ENCODE measurements around the gene FAM53B. TPM values are rescaled to one million over a fixed set of nuclear protein-coding genes. Genes with fewer than 3 reads are reported as not detected.

The FAM53B gene
- total and polyA plus RNA-seq, 7 experiments from 2014 or later: 3.9 to 51.5 (median 27.7) TPM

GRCh38 chr10:124691002-124691401, 53.2 kb downstream of the FAM53B start:
- Mint-ChIP-seq H3K27ac (no peak overlapping the region), H3K4me3 (no peak overlapping the region), H3K4me1 (peaks cover 30 to 72% (median 51%) of the 10 kb centered on the region in 7 donors), H3K36me3 (peaks cover 14 to 52% (median 26%) of the 10 kb centered on the region in 5 donors), H3K9me3 (no peaks in the 10 kb centered on the region), H3K27me3 (no peaks in the 10 kb centered on the region)
- Histone ChIP-seq H3K4me3 (ENCODE audit: low read length) (no peak overlapping the region), H3K4me1 (ENCODE audit: control insufficient read depth in 2 of 2, insufficient read depth in 2 of 2, low read length in 2 of 2) (peaks cover 8 to 90% of the 10 kb centered on the region in 2 donors), H3K36me3 (ENCODE audit: control insufficient read depth in 2 of 3, insufficient read depth in 3 of 3, low read length in 3 of 3) (peaks cover 0 to 4% (median 0%) of the 10 kb centered on the region in 3 experiments), H3K27me3 (ENCODE audit: control insufficient read depth in 2 of 2, insufficient read depth in 2 of 2, low read length in 2 of 2) (no peaks in the 10 kb centered on the region), H3K9me3 (ENCODE audit: control insufficient read depth in 2 of 3, low read length in 3 of 3) (no peaks in the 10 kb centered on the region), H3K27ac (ENCODE audit: low read depth, low read length) (no peak overlapping the region)
- CTCF ChIA-PET: interaction anchor here (1.2 kb wide), 1 partner anchor 50 kb away, joined by 3 read pairs; no protein-coding TSS in a partner anchor
- POLR2A ChIA-PET: interaction anchor here (0.5 to 1.1 kb wide), 3 partner anchors 11 to 72 kb away, joined by 3 to 4 read pairs (median 3); no protein-coding TSS in a partner anchor
- no peak for DNase-seq
- ATAC-seq: no peak
- intact Hi-C loops (cut with micrococcal nuclease): no loop called here

- H3K9me3 Mint-ChIP-seq: no peaks in the 10 kb centered on the region
- no peak overlapping the region for H3K4me3 Mint-ChIP-seq
Observed at GRCh38 chr10:124689911-124690498, 54.2 kb downstream of the FAM53B start.

GRCh38 chr10:124688889-124689670, 55.1 kb downstream of the FAM53B start:
- no peaks in the 10 kb centered on the region for H3K27me3 Mint-ChIP-seq
- intact Hi-C loops (cut with micrococcal nuclease): loop anchor here in 1 of 2 donors (1.0 to 2.0 kb wide), 2 partner anchors 30 to 40 kb away; no protein-coding TSS in a partner anchor
- Histone ChIP-seq H3K9me3 (ENCODE audit: control insufficient read depth in 2 of 3, low read length in 3 of 3) (no peaks in the 10 kb centered on the region), H3K4me3 (ENCODE audit: low read length) (no peak overlapping the region), H3K36me3 (ENCODE audit: control insufficient read depth in 2 of 3, insufficient read depth in 3 of 3, low read length in 3 of 3) (peaks cover 0 to 4% (median 0%) of the 10 kb centered on the region in 3 experiments), H3K27me3 (ENCODE audit: control insufficient read depth in 2 of 2, insufficient read depth in 2 of 2, low read length in 2 of 2) (no peaks in the 10 kb centered on the region), H3K27ac (ENCODE audit: low read depth, low read length) (no peak overlapping the region), H3K4me1 (ENCODE audit: control insufficient read depth in 2 of 2, insufficient read depth in 2 of 2, low read length in 2 of 2) (peaks cover 24 to 90% of the 10 kb centered on the region in 2 donors)
- no peaks in the 10 kb centered on the region for H3K9me3 Mint-ChIP-seq
- DNase-seq (peak in 1 of 9 donors; percentile 61), ATAC-seq (peak; percentile 87)
- peak overlapping the region in 1 of 10 donors; percentile 69 for H3K4me3 Mint-ChIP-seq
- H3K36me3 Mint-ChIP-seq: peaks cover 8 to 43% (median 20%) of the 10 kb centered on the region in 5 donors
- ChIA-PET CTCF (interaction anchor here (0.5 to 8.9 kb wide), 8 partner anchors 10 to 45 kb away, joined by 3 to 55 read pairs (median 4); no protein-coding TSS in a partner anchor), POLR2A (interaction anchor here (0.7 to 6.6 kb wide), 12 partner anchors 8 to 53 kb away, joined by 3 to 40 read pairs (median 4); no protein-coding TSS in a partner anchor)
- peak overlapping the region in 6 of 9 donors; percentile 15 to 88 (median 30) for H3K27ac Mint-ChIP-seq
- peaks cover 39 to 73% (median 49%) of the 10 kb centered on the region in 7 donors for H3K4me1 Mint-ChIP-seq

More at GRCh38 chr10:124689911-124690498, 54.2 kb downstream of the FAM53B start:
- Mint-ChIP-seq H3K36me3 (peaks cover 12 to 45% (median 24%) of the 10 kb centered on the region in 5 donors), H3K27me3 (no peaks in the 10 kb centered on the region), H3K4me1 (peaks cover 34 to 72% (median 50%) of the 10 kb centered on the region in 7 donors), H3K27ac (peak overlapping the region in 2 of 9 donors; percentile 17 to 88)
- intact Hi-C loops (cut with micrococcal nuclease): loop anchor here in 1 of 2 donors (1.0 to 2.0 kb wide), 2 partner anchors 29 to 41 kb away; no protein-coding TSS in a partner anchor
- Histone ChIP-seq H3K27me3 (ENCODE audit: control insufficient read depth in 2 of 2, insufficient read depth in 2 of 2, low read length in 2 of 2) (no peaks in the 10 kb centered on the region), H3K36me3 (ENCODE audit: control insufficient read depth in 2 of 3, insufficient read depth in 3 of 3, low read length in 3 of 3) (peaks cover 0 to 4% (median 0%) of the 10 kb centered on the region in 3 experiments), H3K4me1 (ENCODE audit: control insufficient read depth in 2 of 2, insufficient read depth in 2 of 2, low read length in 2 of 2) (peaks cover 16 to 90% of the 10 kb centered on the region in 2 donors), H3K27ac (ENCODE audit: low read depth, low read length) (no peak overlapping the region), H3K9me3 (ENCODE audit: control insufficient read depth in 2 of 3, low read length in 3 of 3) (no peaks in the 10 kb centered on the region), H3K4me3 (ENCODE audit: low read length) (no peak overlapping the region)
- DNase-seq: no peak
- ChIA-PET CTCF (interaction anchor here (0.7 to 8.9 kb wide), 5 partner anchors 11 to 51 kb away, joined by 3 to 55 read pairs (median 3); no protein-coding TSS in a partner anchor), POLR2A (interaction anchor here (1.0 to 1.8 kb wide), 4 partner anchors 8 to 41 kb away, joined by 3 to 6 read pairs (median 4); no protein-coding TSS in a partner anchor)
- ATAC-seq: no peak

- peaks cover 3 to 36% (median 14%) of the 10 kb centered on the region in 5 donors for H3K36me3 Mint-ChIP-seq
- H3K27ac Mint-ChIP-seq: peak overlapping the region in 5 of 9 donors; percentile 21 to 88 (median 32)
- ChIA-PET CTCF (interaction anchor here (0.5 to 8.9 kb wide), 8 partner anchors 10 to 44 kb away, joined by 3 to 55 read pairs (median 4); no protein-coding TSS in a partner anchor), POLR2A (interaction anchor here (0.9 to 6.6 kb wide), 9 partner anchors 8 to 52 kb away, joined by 3 to 40 read pairs (median 4); no protein-coding TSS in a partner anchor)
- H3K4me1 Mint-ChIP-seq: peaks cover 46 to 73% (median 55%) of the 10 kb centered on the region in 7 donors
- H3K9me3 Mint-ChIP-seq: no peaks in the 10 kb centered on the region
- intact Hi-C loops (cut with micrococcal nuclease): loop anchor here in 1 of 2 donors (2.0 kb wide), 1 partner anchor 40 kb away; no protein-coding TSS in a partner anchor
- H3K4me3 ChIP-seq (ENCODE audit: low read length): no peak overlapping the region
- peaks cover 0 to under 1% (median 0%) of the 10 kb centered on the region in 3 experiments for H3K36me3 ChIP-seq (ENCODE audit: control insufficient read depth in 2 of 3, insufficient read depth in 3 of 3, low read length in 3 of 3)
- no peaks in the 10 kb centered on the region for H3K27me3 Mint-ChIP-seq
- no peaks in the 10 kb centered on the region for H3K27me3 ChIP-seq (ENCODE audit: control insufficient read depth in 2 of 2, insufficient read depth in 2 of 2, low read length in 2 of 2)
- peak overlapping the region in 1 of 10 donors; percentile 26 for H3K4me3 Mint-ChIP-seq
- peaks cover 31 to 92% of the 10 kb centered on the region in 2 donors for H3K4me1 ChIP-seq (ENCODE audit: control insufficient read depth in 2 of 2, insufficient read depth in 2 of 2, low read length in 2 of 2)
- H3K9me3 ChIP-seq (ENCODE audit: control insufficient read depth in 2 of 3, low read length in 3 of 3): no peaks in the 10 kb centered on the region
- H3K27ac ChIP-seq (ENCODE audit: low read depth, low read length): no peak overlapping the region
- ATAC-seq (no peak), DNase-seq (no peak)
Observed at GRCh38 chr10:124688386-124688785, 55.8 kb downstream of the FAM53B start.

GRCh38 chr10:124686707-124687376, 57.3 kb downstream of the FAM53B start:
- ChIA-PET POLR2A (interaction anchor here (0.8 to 6.6 kb wide), 11 partner anchors 10 to 53 kb away, joined by 3 to 40 read pairs (median 4); no protein-coding TSS in a partner anchor), CTCF (interaction anchor here (0.8 to 8.9 kb wide), 8 partner anchors 10 to 56 kb away, joined by 3 to 55 read pairs (median 4); no protein-coding TSS in a partner anchor)
- Histone ChIP-seq H3K27me3 (ENCODE audit: control insufficient read depth in 2 of 2, insufficient read depth in 2 of 2, low read length in 2 of 2) (no peaks in the 10 kb centered on the region), H3K4me1 (ENCODE audit: control insufficient read depth in 2 of 2, insufficient read depth in 2 of 2, low read length in 2 of 2) (peaks cover 39 to 97% of the 10 kb centered on the region in 2 donors), H3K9me3 (ENCODE audit: control insufficient read depth in 2 of 3, low read length in 3 of 3) (no peaks in the 10 kb centered on the region), H3K36me3 (ENCODE audit: control insufficient read depth in 2 of 3, insufficient read depth in 3 of 3, low read length in 3 of 3) (peaks cover 0 to 3% (median 0%) of the 10 kb centered on the region in 3 experiments), H3K27ac (ENCODE audit: low read depth, low read length) (no peak overlapping the region), H3K4me3 (ENCODE audit: low read length) (no peak overlapping the region)
- H3K27me3 Mint-ChIP-seq: no peaks in the 10 kb centered on the region
- peaks cover 3 to 36% (median 14%) of the 10 kb centered on the region in 5 donors for H3K36me3 Mint-ChIP-seq
- intact Hi-C loops (cut with micrococcal nuclease): loop anchor here in 1 of 2 donors (1.0 kb wide), 1 partner anchor 9 kb away; no protein-coding TSS in a partner anchor
- no peak for DNase-seq
- no peaks in the 10 kb centered on the region for H3K9me3 Mint-ChIP-seq
- peak overlapping the region in 8 of 9 donors; percentile 42 to 94 (median 70) for H3K27ac Mint-ChIP-seq
- peaks cover 49 to 83% (median 61%) of the 10 kb centered on the region in 7 donors for H3K4me1 Mint-ChIP-seq
- H3K4me3 Mint-ChIP-seq: peak overlapping the region in 3 of 10 donors; percentile 25 to 53 (median 41)
- no peak for ATAC-seq

Measured in naive thymus-derived CD4-positive, alpha-beta T cell (primary cell).